GM12878 (cell line): Measurements from ENCODE around the gene NAALADL2. TPM values are rescaled to one million over a fixed set of nuclear protein-coding genes. Genes with fewer than 3 reads are reported as not detected.

Experiments used
- ATAC-seq: fragments of 200-7000 bp; cut with Tn5 transposase; 3 replicates; pipeline ENCODE4 v1.9.1; 2020; ENCODE audit warnings: mild to moderate bottlenecking, moderate library complexity
- BruUV-seq: library from RNA; stranded (reverse); fragments of 400-500 nt; replicated peaks from 2 replicates; lab custom pipeline; 2021; lab: Mats Ljungman, UMichigan
- CTCF ChIA-PET: fragments of 300-600 bp; sonication (Branson Sonifier 250); formaldehyde crosslinking; extraction: SDS; loops from one replicate; lab custom pipeline; 2021; ENCODE audit warnings: inconsistent platforms; lab: Yijun Ruan, JAX
- POLR2A ChIA-PET: fragments of 350-600 bp; formaldehyde crosslinking; extraction: SDS; loops from one replicate; lab custom pipeline; 2021; ENCODE audit warnings: inconsistent platforms; lab: Charles Lee
- RAD21 ChIA-PET: fragments of 300-600 bp; sonication (Branson Sonifier 250); formaldehyde crosslinking; loops from one replicate; lab custom pipeline; 2023; ENCODE audit warnings: antibody characterized with exemption; ENCODE audit not compliant: unreplicated experiment; lab: Charles Lee
- SMC1A ChIA-PET: fragments of 300-600 bp; sonication (Branson Sonifier 250); formaldehyde crosslinking; loops from one replicate; lab custom pipeline; 2023; ENCODE audit not compliant: unreplicated experiment, uncharacterized antibody; lab: Charles Lee
- DNase-seq: peaks from one replicate; pipeline ENCODE4 v3.0.0-alpha.2; 2011; ENCODE audit warnings: low read depth, low spot score
- FAIRE-seq: peaks from 3 replicates; lab custom pipeline; 2011; peaks lifted over from hg19 to GRCh38; lab: Jason Lieb, UNC
- H2AFZ ChIP-seq: 2 replicates; pipeline ENCODE4 v1.6.0; 2011; ENCODE audit warnings: low read depth, low read length, control low read depth; ENCODE audit not compliant: control insufficient read depth
- H3K27ac ChIP-seq: 2 replicates; pipeline ENCODE4 v1.5.1; 2011; ENCODE audit warnings: control low read depth; ENCODE audit not compliant: control insufficient read depth, insufficient read depth
- H3K27me3 ChIP-seq, 2 experiments: replicated peaks in 1 of 2; 2 replicates each; pipeline versions ENCODE4 v1.6.0 to v1.6.1; 2011; ENCODE audit warnings: low read length in 1 of 2; ENCODE audit not compliant: control insufficient read depth in 2 of 2, insufficient read depth in 2 of 2
- H3K36me3 ChIP-seq, 2 experiments: 2 replicates each; pipeline ENCODE4 v1.5.1; 2011; ENCODE audit warnings: low read length in 1 of 2; ENCODE audit not compliant: control insufficient read depth in 2 of 2, insufficient read depth in 2 of 2
- H3K4me1 ChIP-seq: 2 replicates; pipeline ENCODE4 v1.6.1; 2011; ENCODE audit warnings: mild to moderate bottlenecking, low read length, moderate library complexity, mixed read lengths; ENCODE audit not compliant: control insufficient read depth, insufficient read depth
- H3K4me2 ChIP-seq: 2 replicates; pipeline ENCODE4 v1.6.0; 2011; ENCODE audit warnings: control low read depth; ENCODE audit not compliant: control insufficient read depth, insufficient read depth
- H3K4me3 ChIP-seq: fragments of 200-600 bp; sonication (generic); 2 replicates; pipeline ENCODE4 v1.5.1; 2016
- H3K79me2 ChIP-seq: 2 replicates; pipeline ENCODE4 v1.6.0; 2011; ENCODE audit warnings: low read length; ENCODE audit not compliant: control insufficient read depth, insufficient read depth
- H3K9ac ChIP-seq: 2 replicates; pipeline ENCODE4 v1.8.0; 2011; ENCODE audit warnings: low read length, control low read depth, mixed read lengths; ENCODE audit not compliant: control insufficient read depth, insufficient read depth
- H3K9me3 ChIP-seq: replicated peaks from 3 replicates; pipeline ENCODE4 v1.5.1; 2011; ENCODE audit warnings: mild to moderate bottlenecking, low read length; ENCODE audit not compliant: control insufficient read depth, insufficient read depth
- H4K20me1 ChIP-seq: 2 replicates; pipeline ENCODE4 v1.6.0; 2011; ENCODE audit not compliant: control insufficient read depth, insufficient read depth
- KLF5 ChIP-seq: fragments of 450-650 bp; IDR thresholded peaks from 2 replicates; pipeline ENCODE4 v1.6.1; 2014; ENCODE audit warnings: mild to moderate bottlenecking; ENCODE audit not compliant: partially characterized antibody
- RAD51 ChIP-seq: fragments of 450-650 bp; IDR thresholded peaks from 2 replicates; pipeline ENCODE4 v1.6.1; 2016; ENCODE audit warnings: moderate library complexity, mild to moderate bottlenecking, inconsistent platforms
- TCF3 ChIP-seq: IDR thresholded peaks from 2 replicates; pipeline ENCODE4 v1.6.1; 2012; ENCODE audit warnings: low read depth, mild to moderate bottlenecking, low read length, borderline replicate concordance; ENCODE audit not compliant: insufficient read depth
- WGBS: methylation state at CpG from one replicate; pipeline ENCODE4 v1.1.6; 2016; ENCODE audit warnings: low lambda C conversion rate; ENCODE audit not compliant: insufficient replicate concordance, insufficient coverage; ENCODE audit errors: missing lambda C conversion rate; 5-methylcytosine and 5-hydroxymethylcytosine counted together
- in situ Hi-C: fragments of 300-500 bp; cut with MboI; formaldehyde crosslinking; loops from 9 replicates; pipeline ENCODE4 v1.14.3; 2018; ENCODE audit warnings: mixed read lengths
- intact Hi-C: fragments of 100-400 bp; cut with micrococcal nuclease; formaldehyde crosslinking; loops from one replicate; pipeline ENCODE4 v1.14.2; 2022; ENCODE audit not compliant: unreplicated experiment
- polyA plus RNA-seq, 11 experiments: library from polyadenylated mRNA; depleted of rRNA in 4 of 11; unstranded in 6 of 11; stranded (reverse) in 5 of 11; fragments of >200 nt; fragmentation: Nextera tagmentation in 4 of 11; fragmentation: Illumina TruSeq in 1 of 11; extraction: Ambion mirVana in 4 of 11; extraction: Trizol in 1 of 11; gene quantifications; 1 replicate in 1 of 11; 2 replicates in 10 of 11; pipeline versions ENCODE4 v1.2.1 to v1.2.3, GENCODE V29; 2011 to 2016; ENCODE audit warnings: inconsistent platforms in 2 of 11, missing spikeins in 2 of 11, low read depth in 1 of 11
- total RNA-seq, 4 experiments: library from RNA; depleted of rRNA in 3 of 4; stranded (reverse); fragments of >200 nt in 3 of 4; fragmentation: Illumina TruSeq in 1 of 4; extraction: Trizol in 1 of 4; gene quantifications; 2 replicates each; pipeline versions ENCODE4 v1.2.1 to v1.2.3, GENCODE V29; 2013 to 2021
- TF ChIP-seq, protein P1 (sequence below): IDR thresholded peaks from 2 replicates; pipeline ENCODE4 v1.6.1; 2011; ENCODE audit warnings: low read depth, mild to moderate bottlenecking, low read length, moderate library complexity, borderline replicate concordance; ENCODE audit errors: extremely low read depth

The NAALADL2 gene
- total and polyA plus RNA-seq, 10 of the 15 experiments (the other 5 are each of a cell fraction or from before 2014, with no cell fraction given) = 0.06 to 10.8 (median 0.46) TPM

DNA sequence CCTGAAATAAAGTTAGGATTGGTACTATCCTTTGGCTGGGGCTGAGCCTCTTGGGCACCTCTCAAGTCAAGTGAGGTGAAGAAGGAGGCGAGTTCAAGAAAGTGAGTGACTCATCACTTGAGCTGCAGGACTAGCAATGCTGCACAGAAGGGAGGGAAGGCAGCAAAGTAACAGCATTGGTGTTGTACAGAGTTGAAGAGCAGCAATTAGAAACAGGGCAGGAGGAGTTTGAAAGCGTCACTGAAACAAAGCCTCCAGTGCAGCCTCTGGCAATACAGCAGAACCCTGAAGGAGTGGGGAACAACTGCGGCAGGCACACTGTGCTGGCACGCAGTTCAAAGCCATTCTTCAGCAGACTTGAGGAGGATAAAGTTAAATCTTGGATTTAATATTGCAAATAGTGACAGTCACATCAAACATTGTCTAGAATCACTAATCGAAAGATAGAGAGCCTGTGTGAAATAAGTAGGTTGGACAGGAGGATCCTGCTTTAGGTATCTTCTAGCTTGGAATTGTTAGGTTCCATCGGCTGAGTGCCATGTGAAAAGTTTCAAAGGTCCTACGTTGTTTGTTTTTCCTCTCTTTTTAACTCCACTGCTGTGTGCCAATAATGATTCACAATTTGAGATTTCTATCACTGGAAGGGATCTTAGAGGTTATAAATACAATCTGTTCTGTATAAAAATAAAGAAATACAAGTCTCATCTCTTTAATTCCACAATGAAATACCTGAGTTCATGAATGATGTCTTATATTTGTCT, 479.8 kb downstream of the NAALADL2 start:
- intact Hi-C loops = no loop called here
- Histone ChIP-seq H3K79me2 (no peaks in the 10 kb centered on the region), H2AFZ (no peak overlapping the region), H3K4me2 (no peak overlapping the region), H3K4me3 (no peak overlapping the region), H3K4me1 (no peaks in the 10 kb centered on the region), H3K27me3 (no peaks in the 10 kb centered on the region), H3K36me3 (no peaks in the 10 kb centered on the region), H3K27ac (no peak overlapping the region), H3K9ac (no peak overlapping the region), H3K9me3 (no peaks in the 10 kb centered on the region), H4K20me1 (no peaks in the 10 kb centered on the region)
- 14% methylated on average over 7 of the region's 7 CpGs for WGBS
- DNase-seq = no peak
- no peak for FAIRE-seq
- in situ Hi-C loops = no loop called here
- BruUV-seq = no TSS peak
- ChIA-PET CTCF (interaction anchor here (1.2 kb wide), 2 partner anchors 14 to 46 kb away, joined by 3 read pairs; no protein-coding TSS in a partner anchor), SMC1A (interaction anchor here (0.9 to 2.7 kb wide), 3 partner anchors 13 to 64 kb away, joined by 3 to 9 read pairs (median 8); no protein-coding TSS in a partner anchor), POLR2A (interaction anchor here (0.6 kb wide), 1 partner anchor 36 kb away, joined by 5 read pairs; no protein-coding TSS in a partner anchor), RAD21 (interaction anchor here (1.1 to 1.8 kb wide), 4 partner anchors 17 to 72 kb away, joined by 3 to 5 read pairs (median 4); no protein-coding TSS in a partner anchor)
- peak; percentile 71 for ATAC-seq
- TF ChIP-seq KLF5 = no peak
- TF ChIP-seq, protein P1, sequence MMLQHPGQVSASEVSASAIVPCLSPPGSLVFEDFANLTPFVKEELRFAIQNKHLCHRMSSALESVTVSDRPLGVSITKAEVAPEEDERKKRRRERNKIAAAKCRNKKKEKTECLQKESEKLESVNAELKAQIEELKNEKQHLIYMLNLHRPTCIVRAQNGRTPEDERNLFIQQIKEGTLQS = no peak
- TF ChIP-seq RAD51 = no peak
- TF ChIP-seq TCF3 = no peak
